ENCODE data around the gene NRG3.

The NRG3 gene

DNA sequence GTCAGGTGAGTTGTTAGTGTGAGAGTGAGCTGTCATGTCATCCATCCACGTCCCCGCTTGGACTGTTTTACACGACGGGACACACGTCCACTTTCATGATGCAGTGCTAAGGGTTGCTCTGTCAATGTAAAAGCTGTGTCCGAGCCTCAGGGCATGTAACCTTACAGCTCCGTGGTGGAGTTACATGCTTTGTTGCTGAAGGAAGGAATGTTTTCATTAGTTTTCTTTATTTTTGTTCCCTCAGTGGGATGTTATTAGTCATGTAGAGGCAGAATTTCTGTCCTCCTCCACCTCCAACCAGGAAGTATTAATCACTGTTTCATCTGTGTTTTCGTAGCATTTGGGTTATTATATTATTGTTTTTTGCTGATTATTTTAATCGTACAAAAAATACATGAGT is 88.6 kb downstream of the NRG3 start:
- Histone ChIP-seq H3K36me3 (ENCODE audit: control insufficient read depth in 1 of 2, insufficient read depth in 2 of 2, low read length in 2 of 2) (no peaks in the 10 kb centered on the region), H3K4me1 (ENCODE audit: control insufficient read depth in 1 of 2, insufficient read depth in 2 of 2, low read length in 2 of 2) (no peaks in the 10 kb centered on the region), H3K27me3 (ENCODE audit: low read depth, low read length) (no peaks in the 10 kb centered on the region), H3K4me3 (ENCODE audit: low read depth in 1 of 2, low read length in 2 of 2) (no peak overlapping the region), H3K9me3 (ENCODE audit: control insufficient read depth in 1 of 2, low read length in 2 of 2) (peaks cover 0 to 8% of the 10 kb centered on the region in 2 donors), H3K27ac (ENCODE audit: low read length) (no peak overlapping the region)

GRCh38 chr10:81967716-81968115 is 92.7 kb downstream of the NRG3 start:
- H3K27me3 ChIP-seq (ENCODE audit: low read depth, low read length): no peaks in the 10 kb centered on the region
- peaks cover 0 to 7% of the 10 kb centered on the region in 2 donors for H3K9me3 ChIP-seq (ENCODE audit: control insufficient read depth in 1 of 2, low read length in 2 of 2)
- H3K27ac ChIP-seq (ENCODE audit: low read length): no peak overlapping the region
- H3K4me1 ChIP-seq (ENCODE audit: control insufficient read depth in 1 of 2, insufficient read depth in 2 of 2, low read length in 2 of 2): no peaks in the 10 kb centered on the region
- no peak overlapping the region for H3K4me3 ChIP-seq (ENCODE audit: low read depth in 1 of 2, low read length in 2 of 2)
- no peaks in the 10 kb centered on the region for H3K36me3 ChIP-seq (ENCODE audit: control insufficient read depth in 1 of 2, insufficient read depth in 2 of 2, low read length in 2 of 2)

DNA sequence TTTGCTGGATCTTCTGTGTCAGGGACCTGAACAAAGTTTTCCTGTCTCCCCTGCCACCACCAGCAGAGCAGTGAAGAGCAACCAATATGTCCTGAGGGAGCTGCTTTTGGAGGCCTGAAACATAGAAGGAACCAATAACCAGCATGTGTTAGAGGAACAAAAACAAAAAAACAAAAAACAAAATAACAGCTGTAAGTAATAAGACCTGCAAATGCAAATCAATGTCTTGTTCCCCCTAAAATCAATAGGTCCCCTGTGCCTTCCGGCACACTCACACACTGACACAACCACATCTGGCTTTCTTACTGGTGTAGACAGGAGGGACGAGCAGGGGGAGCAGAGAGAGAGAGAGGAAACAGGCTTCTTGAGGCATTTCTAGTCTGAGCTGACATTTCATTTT is 94.1 kb downstream of the NRG3 start:
- no peaks in the 10 kb centered on the region for H3K36me3 ChIP-seq (ENCODE audit: control insufficient read depth in 1 of 2, insufficient read depth in 2 of 2, low read length in 2 of 2)
- H3K4me1 ChIP-seq (ENCODE audit: control insufficient read depth in 1 of 2, insufficient read depth in 2 of 2, low read length in 2 of 2): no peaks in the 10 kb centered on the region
- no peaks in the 10 kb centered on the region for H3K27me3 ChIP-seq (ENCODE audit: low read depth, low read length)
- no peak overlapping the region for H3K4me3 ChIP-seq (ENCODE audit: low read depth in 1 of 2, low read length in 2 of 2)
- H3K9me3 ChIP-seq (ENCODE audit: control insufficient read depth in 1 of 2, low read length in 2 of 2): peaks cover 0 to 4% of the 10 kb centered on the region in 2 donors
- no peak overlapping the region for H3K27ac ChIP-seq (ENCODE audit: low read length)

- Histone ChIP-seq H3K4me3 (ENCODE audit: low read depth in 1 of 2, low read length in 2 of 2) (no peak overlapping the region), H3K27me3 (ENCODE audit: low read depth, low read length) (no peaks in the 10 kb centered on the region), H3K4me1 (ENCODE audit: control insufficient read depth in 1 of 2, insufficient read depth in 2 of 2, low read length in 2 of 2) (no peaks in the 10 kb centered on the region), H3K9me3 (ENCODE audit: control insufficient read depth in 1 of 2, low read length in 2 of 2) (peaks cover 0 to 7% of the 10 kb centered on the region in 2 donors), H3K27ac (ENCODE audit: low read length) (no peak overlapping the region), H3K36me3 (ENCODE audit: control insufficient read depth in 1 of 2, insufficient read depth in 2 of 2, low read length in 2 of 2) (no peaks in the 10 kb centered on the region)
Measured at GRCh38 chr10:81978238-81978637, 103.2 kb downstream of the NRG3 start.

DNA sequence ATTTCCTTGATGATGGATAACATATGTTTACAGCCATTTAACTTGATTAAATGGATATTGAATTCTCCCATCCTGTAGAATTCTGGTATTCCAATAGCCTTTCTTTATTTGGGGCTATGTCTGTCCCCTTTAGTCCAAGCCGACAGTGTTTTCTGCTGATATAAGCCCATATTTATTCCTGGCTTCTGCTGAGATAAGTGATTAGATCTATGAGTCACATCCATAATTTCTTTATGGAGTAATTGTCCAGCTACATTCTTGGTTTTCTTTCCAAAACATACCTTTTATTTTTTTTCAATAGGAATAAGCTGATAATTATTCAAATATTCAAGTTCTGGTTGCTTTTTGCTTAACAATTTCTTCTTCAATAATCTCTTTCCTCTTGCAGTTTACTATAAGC is 106.7 kb downstream of the NRG3 start:
- no peaks in the 10 kb centered on the region for H3K36me3 ChIP-seq (ENCODE audit: control insufficient read depth in 1 of 2, insufficient read depth in 2 of 2, low read length in 2 of 2)
- no peak overlapping the region for H3K4me3 ChIP-seq (ENCODE audit: low read depth in 1 of 2, low read length in 2 of 2)
- H3K27ac ChIP-seq (ENCODE audit: low read length): no peak overlapping the region
- H3K4me1 ChIP-seq (ENCODE audit: control insufficient read depth in 1 of 2, insufficient read depth in 2 of 2, low read length in 2 of 2): no peaks in the 10 kb centered on the region
- no peaks in the 10 kb centered on the region for H3K9me3 ChIP-seq (ENCODE audit: control insufficient read depth in 1 of 2, low read length in 2 of 2)
- H3K27me3 ChIP-seq (ENCODE audit: low read depth, low read length): no peaks in the 10 kb centered on the region

GRCh38 chr10:81984428-81984827 is 109.4 kb downstream of the NRG3 start:
- Histone ChIP-seq H3K27me3 (ENCODE audit: low read depth, low read length) (no peaks in the 10 kb centered on the region), H3K9me3 (ENCODE audit: control insufficient read depth in 1 of 2, low read length in 2 of 2) (no peaks in the 10 kb centered on the region), H3K4me3 (ENCODE audit: low read depth in 1 of 2, low read length in 2 of 2) (no peak overlapping the region), H3K4me1 (ENCODE audit: control insufficient read depth in 1 of 2, insufficient read depth in 2 of 2, low read length in 2 of 2) (no peaks in the 10 kb centered on the region), H3K36me3 (ENCODE audit: control insufficient read depth in 1 of 2, insufficient read depth in 2 of 2, low read length in 2 of 2) (no peaks in the 10 kb centered on the region), H3K27ac (ENCODE audit: low read length) (no peak overlapping the region)

DNA sequence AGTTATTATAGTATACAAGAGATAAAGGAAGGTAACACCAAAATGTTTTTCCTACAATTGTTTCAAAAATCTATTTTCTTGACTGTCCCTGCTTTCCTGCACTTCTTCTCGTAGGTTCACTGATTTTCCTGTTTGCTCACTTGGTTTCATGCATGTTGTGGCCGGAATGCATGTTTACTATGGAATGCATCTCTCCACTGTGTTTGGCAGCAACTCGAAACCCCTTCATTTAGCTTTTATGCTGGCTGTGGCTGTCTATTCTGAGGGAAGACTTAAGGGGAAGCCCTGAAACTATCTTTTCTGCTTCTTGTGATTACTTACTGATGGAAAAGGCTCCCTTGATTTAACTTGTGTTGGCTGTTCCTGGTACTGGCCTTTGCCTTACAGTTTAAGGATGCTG is 120.3 kb downstream of the NRG3 start:
- Histone ChIP-seq H3K36me3 (ENCODE audit: control insufficient read depth in 1 of 2, insufficient read depth in 2 of 2, low read length in 2 of 2) (no peaks in the 10 kb centered on the region), H3K4me1 (ENCODE audit: control insufficient read depth in 1 of 2, insufficient read depth in 2 of 2, low read length in 2 of 2) (no peaks in the 10 kb centered on the region), H3K27me3 (ENCODE audit: low read depth, low read length) (no peaks in the 10 kb centered on the region), H3K9me3 (ENCODE audit: control insufficient read depth in 1 of 2, low read length in 2 of 2) (no peaks in the 10 kb centered on the region), H3K27ac (ENCODE audit: low read length) (no peak overlapping the region), H3K4me3 (ENCODE audit: low read depth in 1 of 2, low read length in 2 of 2) (no peak overlapping the region)

DNA sequence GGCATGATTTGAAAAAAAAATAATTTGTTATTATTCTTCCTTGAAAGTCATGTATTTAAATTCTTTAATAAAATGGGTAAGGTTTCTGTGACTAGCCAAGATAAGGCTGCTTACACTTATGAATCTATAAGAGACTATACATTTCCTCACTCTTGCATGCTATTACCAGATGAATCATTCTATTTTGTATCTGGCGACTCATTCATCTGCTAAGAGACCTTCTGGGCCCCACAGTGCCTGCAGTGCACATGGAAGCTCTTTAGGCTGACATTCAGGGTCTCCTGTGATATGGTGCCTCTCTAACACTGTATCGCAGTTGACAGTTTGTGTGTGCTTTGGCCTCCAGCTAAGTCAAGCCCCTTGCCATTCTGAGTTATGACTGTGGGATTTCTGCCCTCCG is 121.9 kb downstream of the NRG3 start:
- Histone ChIP-seq H3K27ac (ENCODE audit: low read length) (no peak overlapping the region), H3K27me3 (ENCODE audit: low read depth, low read length) (no peaks in the 10 kb centered on the region), H3K4me3 (ENCODE audit: low read depth in 1 of 2, low read length in 2 of 2) (no peak overlapping the region), H3K9me3 (ENCODE audit: control insufficient read depth in 1 of 2, low read length in 2 of 2) (no peaks in the 10 kb centered on the region), H3K4me1 (ENCODE audit: control insufficient read depth in 1 of 2, insufficient read depth in 2 of 2, low read length in 2 of 2) (no peaks in the 10 kb centered on the region), H3K36me3 (ENCODE audit: control insufficient read depth in 1 of 2, insufficient read depth in 2 of 2, low read length in 2 of 2) (no peaks in the 10 kb centered on the region)

DNA sequence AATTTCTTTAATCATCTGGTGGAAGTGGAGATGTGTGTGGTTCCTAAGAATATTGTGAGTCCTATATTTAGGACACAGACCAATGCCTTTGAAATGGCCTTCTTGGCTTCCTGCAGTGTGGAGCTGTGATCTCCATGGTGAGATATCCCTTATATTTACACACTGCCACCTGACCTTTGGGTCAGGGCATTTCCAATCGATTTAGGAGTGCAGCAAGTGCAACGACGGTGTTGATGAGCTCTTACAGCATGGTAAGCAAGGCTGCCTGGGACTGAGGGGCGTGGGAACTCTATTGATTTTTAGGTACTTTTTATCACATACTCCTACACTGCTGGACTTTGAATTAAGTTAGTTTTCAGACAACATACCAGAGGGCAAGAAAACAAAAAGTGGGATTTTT is 146.0 kb downstream of the NRG3 start:
- Histone ChIP-seq H3K27me3 (ENCODE audit: low read depth, low read length) (no peaks in the 10 kb centered on the region), H3K36me3 (ENCODE audit: control insufficient read depth in 1 of 2, insufficient read depth in 2 of 2, low read length in 2 of 2) (no peaks in the 10 kb centered on the region), H3K4me1 (ENCODE audit: control insufficient read depth in 1 of 2, insufficient read depth in 2 of 2, low read length in 2 of 2) (no peaks in the 10 kb centered on the region), H3K27ac (ENCODE audit: low read length) (no peak overlapping the region), H3K9me3 (ENCODE audit: control insufficient read depth in 1 of 2, low read length in 2 of 2) (no peaks in the 10 kb centered on the region), H3K4me3 (ENCODE audit: low read depth in 1 of 2, low read length in 2 of 2) (no peak overlapping the region)

GRCh38 chr10:82027711-82028110 is 152.7 kb downstream of the NRG3 start:
- H3K27ac ChIP-seq (ENCODE audit: low read length): no peak overlapping the region
- no peaks in the 10 kb centered on the region for H3K9me3 ChIP-seq (ENCODE audit: control insufficient read depth in 1 of 2, low read length in 2 of 2)
- H3K36me3 ChIP-seq (ENCODE audit: control insufficient read depth in 1 of 2, insufficient read depth in 2 of 2, low read length in 2 of 2): no peaks in the 10 kb centered on the region
- no peak overlapping the region for H3K4me3 ChIP-seq (ENCODE audit: low read depth in 1 of 2, low read length in 2 of 2)
- no peaks in the 10 kb centered on the region for H3K4me1 ChIP-seq (ENCODE audit: control insufficient read depth in 1 of 2, insufficient read depth in 2 of 2, low read length in 2 of 2)
- no peaks in the 10 kb centered on the region for H3K27me3 ChIP-seq (ENCODE audit: low read depth, low read length)

GRCh38 chr10:82037076-82037475 is 162.1 kb downstream of the NRG3 start:
- no peaks in the 10 kb centered on the region for H3K9me3 ChIP-seq (ENCODE audit: control insufficient read depth in 1 of 2, low read length in 2 of 2)
- H3K4me3 ChIP-seq (ENCODE audit: low read depth in 1 of 2, low read length in 2 of 2): no peak overlapping the region

GRCh38 chr10:82038587-82038986 is 163.6 kb downstream of the NRG3 start:
- no peak overlapping the region for H3K27ac ChIP-seq (ENCODE audit: low read length)
- H3K9me3 ChIP-seq (ENCODE audit: control insufficient read depth in 1 of 2, low read length in 2 of 2): no peaks in the 10 kb centered on the region
- H3K36me3 ChIP-seq (ENCODE audit: control insufficient read depth in 1 of 2, insufficient read depth in 2 of 2, low read length in 2 of 2): no peaks in the 10 kb centered on the region
- no peaks in the 10 kb centered on the region for H3K27me3 ChIP-seq (ENCODE audit: low read depth, low read length)
- H3K4me1 ChIP-seq (ENCODE audit: control insufficient read depth in 1 of 2, insufficient read depth in 2 of 2, low read length in 2 of 2): no peaks in the 10 kb centered on the region
- H3K4me3 ChIP-seq (ENCODE audit: low read depth in 1 of 2, low read length in 2 of 2): no peak overlapping the region

More at GRCh38 chr10:82037076-82037475, 162.1 kb downstream of the NRG3 start:
- H3K4me1 ChIP-seq (ENCODE audit: control insufficient read depth in 1 of 2, insufficient read depth in 2 of 2, low read length in 2 of 2): no peaks in the 10 kb centered on the region
- H3K27me3 ChIP-seq (ENCODE audit: low read depth, low read length): no peaks in the 10 kb centered on the region
- no peaks in the 10 kb centered on the region for H3K36me3 ChIP-seq (ENCODE audit: control insufficient read depth in 1 of 2, insufficient read depth in 2 of 2, low read length in 2 of 2)
- no peak overlapping the region for H3K27ac ChIP-seq (ENCODE audit: low read length)

All from muscle layer of duodenum (tissue), 2 donors.